GM21619 (cell line): ENCODE data around the gene DCP1B.

ENCODE experiments used
- ATAC-seq: cut with Tn5 transposase; IDR thresholded peaks from one replicate; pipeline ENCODE4 v1.9.1; 2021; ENCODE audit not compliant: unreplicated experiment

The DCP1B gene

DNA sequence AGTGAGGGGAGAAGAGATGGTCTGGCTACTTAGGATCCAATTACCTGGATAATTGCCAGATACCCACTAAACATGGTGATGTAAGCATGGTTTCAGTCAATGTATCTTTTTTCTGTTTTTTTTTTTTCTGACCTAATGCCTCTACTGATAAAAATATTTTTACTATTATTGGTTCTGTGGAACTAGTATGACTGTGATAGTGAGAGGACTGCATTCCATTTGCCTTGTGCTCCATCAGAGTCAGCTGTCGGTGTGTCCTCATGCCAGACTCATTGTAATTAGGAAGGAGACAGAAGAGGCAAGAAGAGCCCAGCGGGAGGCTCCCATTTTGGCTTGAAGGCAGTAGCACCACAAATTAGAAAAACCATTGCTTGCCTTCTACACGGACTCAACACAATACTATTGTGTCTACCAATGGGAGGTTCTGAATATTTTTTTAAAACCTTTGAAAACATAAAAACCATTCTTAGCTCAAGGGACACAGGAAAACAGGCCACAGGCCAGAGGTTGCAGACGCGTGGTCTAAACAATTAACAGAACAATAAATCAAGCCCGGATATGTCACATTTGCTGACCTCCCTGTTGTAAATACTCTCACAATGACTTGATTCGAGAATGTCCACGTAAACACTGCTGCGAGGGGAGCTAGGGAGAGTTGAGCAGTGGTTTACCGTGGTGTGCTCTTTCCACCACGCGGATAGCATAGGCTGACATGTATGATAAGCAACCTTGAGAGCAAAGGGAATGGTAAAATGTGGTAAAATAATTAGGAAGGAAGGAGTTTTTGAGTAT, 13.5 kb upstream of the DCP1B start:
- no peak for ATAC-seq

DNA sequence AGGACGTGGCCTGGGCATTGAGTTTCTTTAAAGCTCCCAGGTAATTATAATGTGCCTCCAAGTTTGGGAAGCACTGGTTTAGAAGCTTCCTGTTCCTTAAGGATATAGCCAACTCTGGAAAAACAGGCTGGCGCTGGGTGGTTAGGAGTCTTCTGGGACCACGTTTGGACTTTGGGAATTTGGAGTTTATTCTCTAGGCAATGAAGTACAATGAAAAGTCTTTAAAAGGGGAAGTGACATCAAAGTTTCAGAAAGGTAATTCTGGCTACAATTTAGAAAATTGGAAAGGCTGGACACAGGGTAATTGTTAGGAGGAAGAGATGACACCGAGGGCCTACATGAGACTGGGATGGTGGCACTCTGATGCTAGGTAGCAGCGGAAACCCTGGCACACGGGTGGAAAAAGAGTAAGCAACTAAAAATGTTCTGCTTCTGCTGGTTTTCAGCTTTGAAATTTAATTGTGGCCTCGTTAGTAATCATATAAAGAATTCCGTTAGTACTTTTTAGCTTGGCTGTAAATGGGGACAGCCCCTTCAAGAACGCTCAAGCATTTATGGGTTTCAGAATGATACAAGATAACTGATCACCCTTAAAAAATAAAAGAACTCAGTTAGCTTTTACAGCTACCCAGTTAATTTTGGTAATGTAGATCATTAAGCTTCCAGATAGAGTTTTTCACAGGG, 12.7 kb upstream of the DCP1B start:
- ATAC-seq = no peak

DNA sequence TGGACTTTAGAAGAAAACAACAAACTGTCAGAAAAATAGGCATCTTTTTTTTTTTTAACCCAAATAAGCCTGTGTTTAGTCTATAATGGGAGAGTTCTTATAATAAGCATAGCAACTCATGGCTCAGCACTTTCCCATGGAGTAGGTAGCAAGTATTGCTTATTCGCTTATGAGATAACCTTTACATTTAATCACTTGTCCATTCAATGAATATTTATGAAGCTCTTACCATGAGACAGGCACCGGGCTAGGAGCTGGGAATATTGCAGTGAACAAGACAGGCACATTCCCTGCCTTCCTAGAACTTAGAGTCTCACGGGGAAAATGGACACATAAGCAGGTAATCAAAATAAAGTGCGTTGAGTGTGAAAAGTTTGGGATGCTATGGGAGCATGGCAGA, 10.0 kb upstream of the DCP1B start:
- no peak for ATAC-seq

DNA sequence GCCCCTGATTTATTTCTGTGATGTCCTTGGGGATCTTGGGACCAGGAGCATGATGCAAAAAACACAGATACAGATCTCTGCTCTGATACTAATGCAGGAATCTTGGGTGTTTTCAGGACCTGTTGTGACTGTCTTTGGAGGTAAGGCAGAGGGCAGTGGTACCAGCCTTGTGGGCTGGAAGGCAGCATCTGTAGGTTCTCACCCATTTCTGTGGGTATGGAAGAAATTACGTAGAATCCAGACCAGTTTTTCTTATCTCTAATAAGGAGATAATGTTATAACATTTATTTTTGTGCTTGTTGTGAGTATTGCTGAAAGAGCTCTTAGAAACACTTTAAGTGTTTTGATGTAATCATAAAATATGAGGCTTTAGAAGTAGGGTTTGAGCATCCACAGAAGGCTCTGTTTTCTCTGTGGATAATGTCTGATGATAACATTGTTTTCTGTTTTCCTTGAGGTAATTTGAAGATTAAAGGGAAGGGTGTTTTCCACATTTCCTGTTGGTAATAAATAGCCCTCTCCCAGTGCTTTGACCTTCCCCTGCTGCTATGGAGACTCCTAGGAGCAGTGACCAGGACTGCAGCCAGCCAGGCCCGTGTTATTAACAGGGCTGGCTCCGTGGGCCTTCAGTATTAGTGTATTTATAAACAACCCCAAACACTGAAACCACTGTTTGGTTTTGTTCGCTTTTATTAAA, 9.4 kb upstream of the DCP1B start:
- no peak for ATAC-seq

DNA sequence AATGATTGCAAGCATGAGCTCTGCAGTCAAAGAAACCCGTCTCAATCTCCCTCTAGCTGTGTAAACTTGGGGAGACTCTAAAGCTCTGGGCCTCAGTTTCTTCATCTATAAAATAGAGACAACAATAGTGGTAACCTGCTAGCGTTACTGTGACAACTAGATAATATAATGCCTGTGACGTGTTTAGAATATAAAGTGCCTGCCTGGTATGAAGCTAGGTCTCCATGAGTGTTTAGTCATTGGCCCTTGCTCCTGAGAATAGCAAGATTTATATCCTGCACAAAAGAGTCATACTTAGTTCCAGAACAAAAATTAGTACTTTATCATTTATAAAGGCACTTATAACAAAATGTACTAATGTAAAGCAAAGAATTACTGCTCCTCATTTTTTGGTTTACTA, 8.8 kb upstream of the DCP1B start:
- no peak for ATAC-seq

DNA sequence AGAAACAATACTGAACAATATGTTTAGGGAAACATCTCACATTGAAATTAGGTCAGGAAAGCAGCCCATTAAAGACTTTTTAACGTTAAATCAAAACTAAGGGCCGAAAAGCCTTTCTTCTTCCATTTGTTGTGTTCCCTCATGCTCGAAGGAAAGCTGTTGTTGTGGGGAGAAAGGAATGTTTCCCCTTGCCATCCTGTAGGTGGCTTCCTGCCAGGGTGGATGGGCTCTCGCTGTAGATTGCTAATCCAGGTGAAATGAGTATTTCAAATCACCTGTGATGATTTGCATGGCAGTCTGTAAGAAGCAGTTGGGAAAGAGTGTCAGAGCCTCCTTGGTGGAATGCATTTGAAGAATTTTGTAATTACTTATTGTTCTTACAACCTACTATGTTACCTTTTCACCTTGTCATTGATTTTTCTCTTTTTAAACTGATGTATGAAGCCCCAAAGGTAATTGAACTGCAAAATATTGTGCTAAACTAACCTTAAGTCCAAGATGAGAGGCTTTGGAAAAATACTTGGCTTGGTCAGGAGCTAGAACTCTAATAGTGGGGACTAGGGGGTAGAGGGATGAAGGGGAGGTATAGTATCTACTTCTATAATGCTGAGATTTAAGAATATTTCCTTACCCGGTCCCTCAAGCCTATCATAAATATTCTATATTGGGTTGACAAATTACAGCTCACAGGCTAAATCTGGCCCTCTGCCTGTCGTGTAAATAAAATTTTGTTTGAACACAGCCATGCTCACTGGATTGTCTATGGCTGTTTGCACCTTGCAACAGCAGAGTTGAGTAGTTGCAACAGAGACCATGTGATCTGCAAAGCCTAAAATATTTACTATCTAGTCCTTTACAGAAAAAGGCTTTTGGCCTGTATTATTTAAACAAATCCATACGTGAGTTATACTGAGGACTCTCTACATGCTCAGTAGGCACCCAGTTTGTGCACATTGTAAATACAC, 7.7 kb upstream of the DCP1B start:
- ATAC-seq = no peak

DNA sequence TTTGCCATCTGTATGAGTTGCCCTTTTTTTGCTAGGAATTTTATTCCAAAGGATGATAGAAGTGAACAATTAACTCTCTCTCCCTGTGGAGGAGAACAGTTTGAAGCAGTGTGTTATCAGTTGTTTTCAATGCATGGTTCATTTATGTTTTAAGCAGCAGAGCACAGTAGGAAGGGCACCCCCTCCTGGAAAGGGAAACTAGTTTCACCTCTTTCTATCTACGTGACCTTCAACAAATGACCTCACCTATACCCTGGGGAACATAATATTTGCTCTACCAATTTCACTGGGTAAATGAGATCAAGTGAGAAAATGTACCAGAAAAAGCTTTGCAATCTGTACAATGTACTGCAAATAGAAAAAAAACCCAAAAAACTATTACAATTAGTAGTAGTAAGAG, 5.4 kb upstream of the DCP1B start:
- no peak for ATAC-seq

DNA sequence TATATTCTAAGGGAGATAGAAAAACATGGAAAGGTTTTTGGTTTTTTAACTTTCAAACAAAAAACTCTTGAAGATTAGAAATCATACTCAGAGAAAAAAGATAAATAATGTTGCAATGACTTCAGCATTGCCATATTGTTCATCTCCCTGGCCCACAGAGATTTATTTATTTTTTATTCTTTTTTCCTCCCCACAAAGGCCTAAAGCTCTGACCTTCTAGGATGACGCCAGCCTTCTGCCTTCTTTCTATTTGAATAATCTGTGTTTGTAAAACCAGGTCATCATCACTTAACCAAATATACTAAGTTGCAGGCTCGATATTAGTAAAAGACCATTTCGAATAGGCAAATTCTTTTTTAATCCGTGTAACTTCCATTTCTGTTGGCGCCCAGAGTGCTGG, 4.4 kb upstream of the DCP1B start:
- no peak for ATAC-seq

DNA sequence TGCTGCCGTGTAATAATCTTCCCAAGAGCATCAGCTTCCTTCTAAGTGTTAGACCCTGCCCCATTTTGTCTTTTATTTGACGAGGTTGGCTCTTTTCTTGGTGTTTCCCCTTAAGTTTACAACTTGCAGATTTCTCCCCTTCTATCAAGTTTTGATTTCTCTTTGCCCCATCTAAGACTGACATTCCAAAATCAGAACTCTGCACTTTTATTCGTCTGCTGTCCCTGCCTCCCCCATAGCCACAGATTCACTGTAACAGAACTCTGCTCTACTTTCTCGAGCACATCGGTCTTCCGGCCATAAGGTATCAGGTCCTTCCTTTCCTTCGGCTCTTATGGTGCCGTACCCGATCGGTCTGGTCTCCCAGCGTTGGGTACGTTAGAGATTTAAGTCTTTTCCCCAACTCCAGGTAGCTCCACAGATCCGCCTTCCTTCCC, 563 bp downstream of the DCP1B start:
- ATAC-seq = peak; percentile 25

DNA sequence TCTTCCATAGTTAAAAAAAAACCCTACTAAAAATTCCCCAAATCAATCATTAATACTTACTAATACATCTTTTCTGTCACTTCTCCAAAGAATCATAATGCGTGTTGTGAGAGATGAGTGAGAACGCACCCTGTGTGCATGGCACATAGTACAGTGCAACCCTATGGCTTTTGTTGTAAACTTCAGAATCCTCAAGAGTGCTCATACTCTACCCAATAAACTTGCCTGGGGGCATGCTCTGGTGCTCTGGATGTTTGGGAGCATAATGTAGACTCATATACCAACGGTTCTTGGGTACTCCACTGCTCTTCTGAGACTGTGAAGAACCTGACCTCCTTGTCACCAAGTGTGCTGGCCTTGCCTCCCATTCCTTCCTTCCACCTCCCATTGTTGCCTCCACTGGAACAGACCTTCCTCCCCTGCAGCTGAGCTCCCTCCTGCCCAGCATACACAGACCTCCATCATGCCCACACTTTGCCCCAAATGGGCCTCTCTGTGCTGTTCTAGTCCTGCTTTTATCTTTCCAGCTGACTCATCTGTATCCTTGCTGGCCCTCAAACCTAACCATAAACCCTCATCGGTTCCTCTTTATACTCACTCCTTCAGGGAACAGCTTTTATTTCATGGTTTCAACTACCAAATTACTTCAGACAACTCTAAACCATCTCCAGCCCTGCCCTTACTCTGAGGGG, 8.9 kb downstream of the DCP1B start:
- ATAC-seq = no peak

DNA sequence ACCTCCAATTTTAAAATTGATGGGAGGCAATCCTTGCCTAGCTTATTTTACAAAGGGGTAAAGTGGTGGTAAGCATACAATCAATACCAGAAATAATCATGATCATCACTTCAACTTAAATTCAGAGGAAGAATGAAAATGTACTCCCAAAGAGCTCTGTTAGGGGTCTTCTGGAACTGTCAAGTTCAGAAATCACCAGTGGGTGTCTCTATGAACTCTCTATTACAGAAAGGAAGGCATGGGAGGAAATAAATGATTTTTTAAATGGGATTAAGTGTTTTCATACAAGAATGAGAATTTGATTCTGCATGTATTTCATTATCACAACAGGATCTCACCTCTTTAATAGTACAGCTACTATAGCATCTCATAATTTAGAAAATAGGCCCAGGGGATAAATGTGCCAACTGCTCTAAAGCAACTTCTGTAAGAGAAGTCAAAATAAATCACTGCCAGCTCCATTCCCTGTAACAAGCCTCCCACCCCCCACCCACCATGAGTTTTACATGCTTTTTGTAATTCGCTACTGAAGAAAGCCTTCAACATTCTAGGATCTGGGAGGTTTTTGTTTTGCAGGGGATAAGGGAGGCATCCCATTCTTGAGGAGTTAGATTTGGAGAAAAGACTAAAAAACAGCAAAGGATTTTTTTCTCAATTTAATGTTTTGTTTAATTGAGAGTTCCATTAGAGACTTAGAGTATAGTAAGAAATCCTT, 9.7 kb downstream of the DCP1B start:
- no peak for ATAC-seq

DNA sequence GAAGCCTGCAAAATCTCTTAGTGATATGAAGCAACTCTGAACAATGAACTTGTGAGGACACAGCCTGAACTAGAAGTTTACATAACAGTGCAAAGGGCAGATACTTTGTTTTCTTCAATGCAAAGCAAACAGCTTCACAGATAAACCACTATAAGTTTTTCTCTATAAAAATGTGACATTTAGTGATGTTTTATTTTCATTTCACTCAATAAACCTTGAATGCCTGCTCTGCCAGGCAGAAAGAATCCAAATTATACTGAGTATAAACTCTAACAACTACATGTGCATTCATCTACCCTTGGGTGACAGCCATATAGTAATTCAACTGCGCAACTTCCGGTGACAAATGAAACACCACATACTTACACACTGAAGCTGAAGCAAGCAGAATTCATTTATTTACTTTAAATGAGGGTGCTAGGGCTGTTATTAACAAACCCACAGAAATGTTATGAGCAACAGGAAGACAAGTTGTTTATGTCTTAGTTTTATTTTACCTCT, 10.3 kb downstream of the DCP1B start:
- ATAC-seq = no peak

DNA sequence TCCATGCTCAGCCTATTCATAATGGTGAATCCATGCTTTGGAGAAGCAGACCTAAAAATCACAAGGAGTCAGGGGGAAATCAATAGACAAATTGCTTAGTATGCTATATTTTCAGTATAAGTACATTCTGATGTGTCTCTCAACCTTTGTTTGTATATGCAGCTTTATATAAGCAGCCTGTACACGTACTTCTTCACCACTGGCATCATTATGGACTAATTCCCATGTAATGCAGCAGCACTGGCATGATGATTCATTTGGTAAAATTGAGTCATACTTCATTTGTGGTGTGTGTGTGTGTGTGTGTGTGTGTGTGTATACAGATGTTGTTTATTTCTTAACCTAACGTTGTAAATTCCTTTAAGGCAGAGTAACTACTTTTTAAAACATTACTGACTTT, 10.9 kb downstream of the DCP1B start:
- no peak for ATAC-seq

DNA sequence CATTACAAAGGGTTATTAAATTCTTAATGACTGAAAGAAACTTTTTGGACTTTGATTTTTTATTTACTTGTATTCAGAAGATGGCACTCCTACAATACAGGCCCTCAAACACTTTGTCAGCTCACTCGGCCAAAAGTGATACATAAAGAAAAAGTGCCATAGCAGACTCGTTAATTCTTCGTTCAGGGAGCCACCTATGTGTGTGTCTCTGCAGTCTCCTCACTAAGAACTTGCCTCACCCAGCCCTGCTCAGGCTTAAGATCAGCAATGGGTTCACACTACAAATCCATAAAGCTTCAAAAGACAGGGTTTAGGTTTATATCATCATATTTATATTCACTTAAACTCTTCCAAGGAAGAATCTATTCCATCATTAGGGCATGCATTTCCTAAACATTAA, 11.5 kb downstream of the DCP1B start:
- no peak for ATAC-seq

DNA sequence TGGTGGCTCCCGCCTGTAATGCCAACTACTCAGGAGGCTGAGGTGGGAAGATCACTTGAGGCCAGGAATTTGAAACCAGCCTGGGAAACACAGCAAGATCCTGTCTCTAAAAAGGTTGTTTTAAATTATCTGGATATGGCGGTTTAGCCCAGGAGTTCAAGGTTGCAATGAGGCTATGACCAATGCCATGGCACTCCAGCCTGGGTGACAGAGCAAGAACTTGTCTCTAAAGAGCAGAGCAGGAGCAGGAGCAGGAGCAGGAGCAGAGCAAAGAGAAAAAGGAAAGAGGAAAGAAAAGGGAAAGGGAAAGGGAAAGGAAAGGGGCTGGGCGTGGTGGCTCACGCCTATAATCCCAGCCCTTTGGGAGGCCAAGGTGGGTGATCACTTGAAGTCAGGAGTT, 15.1 kb downstream of the DCP1B start:
- no peak for ATAC-seq

DNA sequence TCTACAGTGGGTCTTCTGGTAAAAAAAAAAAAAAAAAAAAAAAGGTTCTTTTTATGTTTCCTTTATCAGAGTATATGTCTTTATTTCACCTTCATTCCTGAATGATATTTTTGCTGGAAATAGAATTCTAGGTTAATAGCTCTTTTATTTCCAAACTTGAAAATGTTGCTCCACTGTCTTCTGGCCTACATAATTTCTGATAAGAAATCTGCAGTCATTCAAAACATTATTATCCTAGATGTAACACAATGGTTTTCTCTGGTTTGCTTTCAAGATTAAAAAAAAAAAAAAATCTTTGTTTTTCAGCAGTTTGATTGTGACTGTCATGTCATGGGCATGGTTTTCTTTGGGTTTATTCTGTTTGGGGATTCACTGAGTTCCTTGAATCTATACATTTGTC, 19.5 kb downstream of the DCP1B start:
- ATAC-seq = no peak

DNA sequence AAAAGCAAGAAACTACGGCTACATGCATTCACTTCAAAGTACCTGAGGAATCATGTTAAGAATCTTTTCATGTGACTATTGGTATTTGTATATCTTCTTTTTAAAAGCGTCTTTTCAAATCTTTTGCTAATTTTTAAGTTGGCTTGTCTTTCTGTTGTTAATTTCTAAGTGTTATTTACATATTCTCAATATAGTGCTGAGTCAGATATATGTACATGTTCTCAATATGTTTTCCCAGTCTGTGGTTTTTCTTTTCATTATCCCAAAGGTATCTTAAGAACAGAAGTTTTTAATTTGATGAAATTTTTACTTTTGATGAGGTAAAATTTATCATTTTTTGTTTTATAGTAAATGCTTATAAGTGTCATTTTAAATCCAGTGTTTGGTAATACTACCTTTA, 24.0 kb downstream of the DCP1B start:
- ATAC-seq = no peak

DNA sequence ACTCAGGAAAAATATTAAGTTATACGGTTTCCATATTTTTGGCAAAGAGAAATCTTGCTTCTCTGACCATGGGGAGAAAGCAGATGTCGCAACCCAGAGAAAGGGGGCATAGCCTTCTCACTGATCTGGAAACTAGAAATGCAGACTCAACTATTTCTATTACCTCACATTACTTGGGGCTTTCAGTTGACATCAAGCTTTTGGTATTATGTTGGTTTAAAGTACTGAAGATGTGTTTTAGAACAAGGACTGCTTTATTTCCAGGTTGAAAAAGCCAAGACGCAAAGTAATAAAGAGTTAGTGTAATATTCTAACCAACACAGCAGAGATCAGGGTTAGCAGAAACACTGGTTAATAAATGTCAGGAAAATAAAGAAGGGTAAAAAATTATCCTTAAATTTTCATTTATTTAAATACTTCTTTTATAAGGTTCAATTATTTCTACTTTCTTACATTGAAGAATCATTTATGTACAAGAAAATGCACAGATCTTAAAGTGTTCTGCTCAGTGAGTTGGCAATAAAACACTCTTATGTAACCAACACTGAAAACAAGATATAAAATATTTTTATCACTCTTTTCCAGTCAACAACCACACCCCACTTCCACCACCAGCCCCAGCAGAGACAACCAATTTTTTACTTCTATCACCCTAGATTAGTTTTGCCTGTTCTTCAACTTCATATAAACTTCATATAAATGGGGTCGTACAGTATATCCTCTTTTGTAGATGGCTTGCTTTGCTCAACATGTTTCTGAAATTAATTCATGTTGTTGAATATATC, 26.0 kb downstream of the DCP1B start:
- ATAC-seq = no peak

DNA sequence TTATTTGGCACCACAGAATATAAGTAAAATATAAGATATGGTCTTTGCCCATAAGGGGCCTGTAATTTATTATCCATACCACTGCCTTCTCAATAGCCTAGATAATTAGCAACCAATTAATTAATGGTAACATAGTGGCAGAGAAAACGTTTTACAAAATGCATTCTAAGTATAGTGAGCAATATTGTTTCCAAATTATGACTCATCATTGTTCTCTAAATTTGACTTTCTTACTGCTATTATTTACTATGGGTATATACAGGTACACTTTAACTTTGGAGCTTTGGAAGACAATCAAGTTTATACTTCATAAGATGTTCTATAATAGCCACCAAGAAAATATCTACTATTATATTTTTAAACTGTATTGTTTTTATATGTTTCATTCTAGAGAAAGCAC, 26.7 kb downstream of the DCP1B start:
- no peak for ATAC-seq
